A549 (cell line): ENCODE measurements around the gene PPP1R8. TPM values are rescaled to one million over a fixed set of nuclear protein-coding genes. Genes with fewer than 3 reads are reported as not detected.

Experiments used
- ATAC-seq, 2 experiments: fragments of 200-7000 bp in 1 of 2; fragments of >200 bp in 1 of 2; cut with Nextera tagmentation in 1 of 2; cut with Tn5 transposase in 1 of 2; 3 replicates each; pipeline versions ENCODE4 v1.8.0 to v1.9.1; 2018 to 2020; ENCODE audit warnings: mild to moderate bottlenecking in 1 of 2, moderate library complexity in 1 of 2
- CTCF ChIA-PET: fragments of 300-600 bp; sonication (Branson Sonifier 250); formaldehyde crosslinking; extraction: SDS; loops from one replicate; lab custom pipeline; 2021; ENCODE audit warnings: antibody characterized with exemption, inconsistent platforms; lab: Yijun Ruan, JAX
- POLR2A ChIA-PET: fragments of 350-600 bp; formaldehyde crosslinking; extraction: SDS; loops from one replicate; lab custom pipeline; 2021; ENCODE audit warnings: antibody characterized with exemption, inconsistent platforms; lab: Yijun Ruan, JAX
- DNase-seq, 2 experiments: peaks; one replicate each; pipeline versions ENCODE4 v3.0.0 to v3.0.0-alpha.2; 2011 to 2016; ENCODE audit warnings: low read depth in 1 of 2, low spot score in 1 of 2
- FAIRE-seq: peaks from 2 replicates; lab custom pipeline; 2011; peaks lifted over from hg19 to GRCh38; lab: Jason Lieb, UNC
- H3K27ac ChIP-seq, 2 experiments: fragments of >200 bp; sonication (Bioruptor Twin); formaldehyde crosslinking; 3 replicates each; pipeline ENCODE4 v1.5.1; 2016 to 2017
- H3K4me1 ChIP-seq: fragments of >200 bp; sonication (Bioruptor Twin); formaldehyde crosslinking; 3 replicates; pipeline ENCODE4 v1.6.1; 2016
- H3K4me2 ChIP-seq: fragments of >200 bp; sonication (Bioruptor Twin); formaldehyde crosslinking; 3 replicates; pipeline ENCODE4 v1.6.1; 2016
- H3K4me3 ChIP-seq: fragments of >200 bp; sonication (Bioruptor Twin); formaldehyde crosslinking; 3 replicates; pipeline ENCODE4 v1.5.1; 2016
- H3K9me3 ChIP-seq: fragments of >200 bp; sonication (Bioruptor Twin); formaldehyde crosslinking; 3 replicates; pipeline ENCODE4 v1.6.1; 2016
- BCL3 ChIP-seq: fragments of >200 bp; sonication (Bioruptor Twin); formaldehyde crosslinking; IDR thresholded peaks from 3 replicates; pipeline ENCODE4 v1.6.1; 2016
- E2F6 ChIP-seq: IDR thresholded peaks from 2 replicates; pipeline ENCODE4 v1.6.1; 2012; ENCODE audit warnings: low read depth, borderline replicate concordance
- ELK1 ChIP-seq: fragments of 150-350 bp; IDR thresholded peaks from 2 replicates; pipeline ENCODE4 v1.6.1; 2014; ENCODE audit warnings: low read depth, mild to moderate bottlenecking, low read length
- EP300 ChIP-seq, 2 experiments: fragments of >200 bp; sonication (Bioruptor Twin); formaldehyde crosslinking; IDR thresholded peaks; 2 replicates in 1 of 2; 3 replicates in 1 of 2; pipeline ENCODE4 v1.6.1; 2016 to 2017
- FOSL2 ChIP-seq, 2 experiments: fragments of 450-650 bp in 1 of 2; fragments of >200 bp in 1 of 2; sonication (Bioruptor Twin) in 1 of 2; formaldehyde crosslinking; IDR thresholded peaks; 2 replicates each; pipeline versions ENCODE4 v1.5.0 to v1.6.1; 2016 to 2020; ENCODE audit warnings: mild to moderate bottlenecking in 1 of 2, moderate library complexity in 1 of 2
- GATA3 ChIP-seq: IDR thresholded peaks from 2 replicates; pipeline ENCODE4 v1.6.1; 2012; ENCODE audit warnings: borderline replicate concordance
- JUN ChIP-seq, 2 experiments: fragments of >200 bp; sonication (Bioruptor Twin); formaldehyde crosslinking; IDR thresholded peaks; 2 replicates in 1 of 2; 3 replicates in 1 of 2; pipeline ENCODE4 v1.6.1; 2016 to 2017
- KDM5A ChIP-seq: fragments of 200-600 bp; sonication (generic); IDR thresholded peaks from 2 replicates; pipeline ENCODE4 v1.6.1; 2016; ENCODE audit warnings: antibody characterized with exemption, mild to moderate bottlenecking
- MAFK ChIP-seq: fragments of 450-650 bp; IDR thresholded peaks from 2 replicates; pipeline ENCODE4 v1.6.1; 2014; ENCODE audit not compliant: partially characterized antibody
- MAX ChIP-seq: IDR thresholded peaks from 2 replicates; pipeline ENCODE4 v1.6.1; 2012
- MAZ ChIP-seq: fragments of 150-350 bp; IDR thresholded peaks from 2 replicates; pipeline ENCODE4 v1.6.1; 2014; ENCODE audit warnings: antibody characterized with exemption, low read depth, low read length, borderline replicate concordance
- MYC ChIP-seq: IDR thresholded peaks from 2 replicates; pipeline ENCODE4 v1.6.1; 2012; ENCODE audit warnings: mild to moderate bottlenecking, inconsistent platforms, low read length, improper control_type of control experiment, borderline replicate concordance
- NFE2L2 ChIP-seq: fragments of 150-350 bp; conservative IDR thresholded peaks from 2 replicates; pipeline ENCODE4 v1.6.1; 2014; ENCODE audit warnings: low read length
- NPAS2 ChIP-seq: fragments of 250-450 bp; sonication (Bioruptor Pico); IDR thresholded peaks from 2 replicates; pipeline ENCODE4 v1.8.0; 2022; ENCODE audit warnings: mild to moderate bottlenecking, moderate library complexity, borderline replicate concordance
- NR3C1 ChIP-seq: fragments of >200 bp; sonication (Bioruptor Twin); formaldehyde crosslinking; IDR thresholded peaks from 3 replicates; pipeline ENCODE4 v1.6.1; 2017
- PBX3 ChIP-seq: IDR thresholded peaks from 2 replicates; pipeline ENCODE4 v1.6.1; 2012
- PHF8 ChIP-seq: fragments of 200-600 bp; sonication (generic); IDR thresholded peaks from 2 replicates; pipeline ENCODE4 v1.6.1; 2016; ENCODE audit warnings: low read depth, mild to moderate bottlenecking, antibody characterized with exemption, moderate library complexity, borderline replicate concordance
- POLR2A ChIP-seq: IDR thresholded peaks from 2 replicates; pipeline ENCODE4 v1.6.1; 2012; ENCODE audit warnings: mild to moderate bottlenecking, low read length
- SMC3 ChIP-seq: fragments of >200 bp; sonication (Bioruptor Twin); formaldehyde crosslinking; IDR thresholded peaks from 3 replicates; pipeline ENCODE4 v1.6.1; 2018; ENCODE audit warnings: inconsistent platforms
- TP53 ChIP-seq: fragments of 250-450 bp; sonication (Bioruptor Pico); IDR thresholded peaks from 2 replicates; pipeline ENCODE4 v1.5.0; 2021; ENCODE audit warnings: mild to moderate bottlenecking, moderate library complexity
- USF2 ChIP-seq: fragments of 450-650 bp; IDR thresholded peaks from 2 replicates; pipeline ENCODE4 v1.6.1; 2014; ENCODE audit warnings: antibody characterized with exemption
- ZFP36 ChIP-seq: fragments of 450-650 bp; IDR thresholded peaks from 2 replicates; pipeline ENCODE4 v1.6.1; 2014; ENCODE audit warnings: borderline replicate concordance; ENCODE audit not compliant: partially characterized antibody
- WGBS: methylation state at CpG from one replicate; pipeline ENCODE4 v1.1.6; 2017; ENCODE audit errors: missing lambda C conversion rate; 5-methylcytosine and 5-hydroxymethylcytosine counted together
- polyA minus RNA-seq: library from RNA; depleted of rRNA, polyadenylated mRNA; stranded (reverse); fragments of >200 nt; gene quantifications from 2 replicates; pipeline ENCODE4 v1.2.3, GENCODE V29; 2011; rRNA and poly(A)+ RNA removed
- polyA plus RNA-seq, 4 experiments: library from polyadenylated mRNA; depleted of rRNA in 3 of 4; stranded (reverse); fragments of >200 nt; fragmentation: RNase III in 1 of 4; extraction: RNeasy Plus Mini Kit Qiagen cat#74134 plus additional on column Dnase treatment in 1 of 4; gene quantifications; 2 replicates in 3 of 4; 3 replicates in 1 of 4; pipeline ENCODE4 v1.2.3, GENCODE V29; 2011 to 2017

The PPP1R8 gene
- 42.0 and 43.9 TPM in 2 replicates for polyA plus RNA-seq (2011; rRNA removed)
- 29.1 and 35.5 TPM in 2 replicates for polyA plus RNA-seq (2012; cell fraction: cytosol; rRNA removed)
- polyA plus RNA-seq (2012; cell fraction: nucleus; rRNA removed) = 23.0 and 23.9 TPM in 2 replicates
- polyA plus RNA-seq (2017; fragmentation: RNase III; extraction: RNeasy Plus Mini Kit Qiagen cat#74134 plus additional on column Dnase treatment) = 33.4 to 35.0 TPM (median 34.0 TPM) in 3 replicates
- polyA minus RNA-seq = 42.2 and 58.6 TPM in 2 replicates

- POLR2A ChIA-PET = interaction anchor here (0.5 to 2.1 kb wide), 11 partner anchors 8 to 161 kb away, joined by 3 to 22 read pairs (median 4); partner anchors contain the start of genes FAM76A, IFI6 and STX12
- WGBS = 0% methylated on average over 33 of the region's 60 CpGs
- Histone ChIP-seq H3K9me3 (no peaks in the 10 kb centered on the region), H3K27ac (peak within 1 kb of the TSS; percentile 94 to 96), H3K4me3 (peak within 1 kb of the TSS; percentile 98)
- DNase-seq = peak; percentile 57 to 92
- FAIRE-seq = no peak
- peak; percentile 64; the same call in 1 of the 3 replicates for TF ChIP-seq BCL3
- TF ChIP-seq NR3C1 = no peak
- peak; percentile 63 for TF ChIP-seq MAX
- TF ChIP-seq MYC = 0 out of 2 replicates have a peak, but pooled peaks have one; percentile 15
- TF ChIP-seq MAZ = 0 out of 2 replicates have a peak, but pooled peaks have one; percentile 37
- TF ChIP-seq KDM5A = peak; percentile 79
- no peak for TF ChIP-seq SMC3
- peak; percentile 46; the same call in 1 of the 2 replicates for TF ChIP-seq PBX3
- TF ChIP-seq JUN (IDR thresholded peaks at IDR 0.05) = peak in 1 of 2 experiments; percentile 77; a peak in 3 of 5 replicates
- TF ChIP-seq E2F6 = no peak; the same call in 1 of the 2 replicates
- peak; percentile 79 for TF ChIP-seq PHF8
- peak; percentile 83 for TF ChIP-seq POLR2A
- TF ChIP-seq, all 56 proteins: peak for 9
- CTCF ChIA-PET = interaction anchor here (0.6 to 1.6 kb wide), 6 partner anchors 10 to 575 kb away, joined by 3 to 4 read pairs (median 3); no protein-coding TSS in a partner anchor
- peak; percentile 100 for ATAC-seq
- Histone ChIP-seq H3K4me2 (peak within 1 kb of the TSS; percentile 87), H3K4me1 (peaks cover 16% of the 10 kb centered on the region; the same call in 2 of the 3 replicates)
Observed at GRCh38 chr1:27830621-27831440, at the start of gene PPP1R8. Gene PPP1R8 (plus strand): TSS chr1:27830782. CDS start chr1:27830836, 54 bp downstream.

- WGBS = 92% methylated on average over 3 of the region's 3 CpGs
- CTCF ChIA-PET = interaction anchor here (1.3 kb wide), 1 partner anchor 28 kb away, joined by 3 read pairs; no protein-coding TSS in a partner anchor
- H3K27ac ChIP-seq = no peak overlapping the region
Observed at GRCh38 chr1:27782950-27783349, 47.6 kb upstream of the PPP1R8 start.

GRCh38 chr1:27784700-27785099 lies 45.9 kb upstream of the PPP1R8 start:
- no peak for DNase-seq
- ATAC-seq = no peak
- ChIA-PET POLR2A (no interaction called here), CTCF (no interaction called here)
- Histone ChIP-seq H3K4me3 (no peak overlapping the region), H3K27ac (no peak overlapping the region), H3K4me1 (no peaks in the 10 kb centered on the region), H3K4me2 (no peak overlapping the region), H3K9me3 (no peaks in the 10 kb centered on the region)
- 93% methylated on average over 1 of the region's 1 CpG for WGBS
- FAIRE-seq = no peak
- TF ChIP-seq EP300 (IDR thresholded peaks at IDR 0.05) (no peak), FOSL2 (IDR thresholded peaks at IDR 0.05) (no peak), FOSL2 (CRISPR knock-in tag; IDR thresholded peaks at IDR 0.05) (no peak), NR3C1 (no peak), TP53 (CRISPR knock-in tag) (no peak), BCL3 (no peak), PBX3 (no peak), ELK1 (no peak), GATA3 (no peak), NFE2L2 (no peak), ZFP36 (no peak), MYC (no peak)

More at GRCh38 chr1:27782950-27783349, 47.6 kb upstream of the PPP1R8 start:
- no peak for ATAC-seq
- no peaks in the 10 kb centered on the region for H3K9me3 ChIP-seq
- no peak for DNase-seq
- no peaks in the 10 kb centered on the region for H3K4me1 ChIP-seq
- no peak for FAIRE-seq
- H3K4me3 ChIP-seq = no peak overlapping the region
- H3K4me2 ChIP-seq = no peak overlapping the region
- POLR2A ChIA-PET = no interaction called here
- no peak for TF ChIP-seq USF2
- TF ChIP-seq MAFK = peak; percentile 55
- TF ChIP-seq NPAS2 (CRISPR knock-in tag) = no peak
